ENCODE measurements around the gene UBASH3B.

UBASH3B gene

DNA sequence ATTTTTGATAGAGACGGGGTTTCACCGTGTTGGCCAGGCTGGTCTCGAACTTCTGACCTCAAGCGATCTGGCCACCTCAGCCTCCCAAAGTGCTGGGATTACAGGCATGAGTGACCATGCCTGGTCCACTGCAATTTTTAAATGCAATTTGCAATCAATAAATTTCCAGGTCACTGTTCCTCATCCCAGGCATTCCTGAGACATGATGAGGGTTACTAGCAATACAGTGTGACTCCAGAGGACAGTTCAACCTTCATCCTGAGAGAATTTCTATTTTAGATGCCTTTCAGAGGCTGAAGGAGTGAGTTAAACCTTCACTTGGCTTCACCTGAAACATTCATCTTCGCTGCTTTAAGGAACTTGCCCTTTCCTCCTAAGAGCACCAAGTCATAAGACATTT, 9.7 kb upstream of the UBASH3B start:
- Histone ChIP-seq H3K36me3 (no peaks in the 10 kb centered on the region), H3K4me1 (no peaks in the 10 kb centered on the region), H3K4me3 (ENCODE audit: low read depth, low read length) (no peak overlapping the region), H3K27me3 (no peaks in the 10 kb centered on the region), H3K9me3 (no peaks in the 10 kb centered on the region)
- TF ChIP-seq, protein P1, sequence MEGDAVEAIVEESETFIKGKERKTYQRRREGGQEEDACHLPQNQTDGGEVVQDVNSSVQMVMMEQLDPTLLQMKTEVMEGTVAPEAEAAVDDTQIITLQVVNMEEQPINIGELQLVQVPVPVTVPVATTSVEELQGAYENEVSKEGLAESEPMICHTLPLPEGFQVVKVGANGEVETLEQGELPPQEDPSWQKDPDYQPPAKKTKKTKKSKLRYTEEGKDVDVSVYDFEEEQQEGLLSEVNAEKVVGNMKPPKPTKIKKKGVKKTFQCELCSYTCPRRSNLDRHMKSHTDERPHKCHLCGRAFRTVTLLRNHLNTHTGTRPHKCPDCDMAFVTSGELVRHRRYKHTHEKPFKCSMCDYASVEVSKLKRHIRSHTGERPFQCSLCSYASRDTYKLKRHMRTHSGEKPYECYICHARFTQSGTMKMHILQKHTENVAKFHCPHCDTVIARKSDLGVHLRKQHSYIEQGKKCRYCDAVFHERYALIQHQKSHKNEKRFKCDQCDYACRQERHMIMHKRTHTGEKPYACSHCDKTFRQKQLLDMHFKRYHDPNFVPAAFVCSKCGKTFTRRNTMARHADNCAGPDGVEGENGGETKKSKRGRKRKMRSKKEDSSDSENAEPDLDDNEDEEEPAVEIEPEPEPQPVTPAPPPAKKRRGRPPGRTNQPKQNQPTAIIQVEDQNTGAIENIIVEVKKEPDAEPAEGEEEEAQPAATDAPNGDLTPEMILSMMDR (IDR thresholded peaks at IDR 0.05; ENCODE audit: low read depth, low read length): no peak
- DNase-seq: no peak

DNA sequence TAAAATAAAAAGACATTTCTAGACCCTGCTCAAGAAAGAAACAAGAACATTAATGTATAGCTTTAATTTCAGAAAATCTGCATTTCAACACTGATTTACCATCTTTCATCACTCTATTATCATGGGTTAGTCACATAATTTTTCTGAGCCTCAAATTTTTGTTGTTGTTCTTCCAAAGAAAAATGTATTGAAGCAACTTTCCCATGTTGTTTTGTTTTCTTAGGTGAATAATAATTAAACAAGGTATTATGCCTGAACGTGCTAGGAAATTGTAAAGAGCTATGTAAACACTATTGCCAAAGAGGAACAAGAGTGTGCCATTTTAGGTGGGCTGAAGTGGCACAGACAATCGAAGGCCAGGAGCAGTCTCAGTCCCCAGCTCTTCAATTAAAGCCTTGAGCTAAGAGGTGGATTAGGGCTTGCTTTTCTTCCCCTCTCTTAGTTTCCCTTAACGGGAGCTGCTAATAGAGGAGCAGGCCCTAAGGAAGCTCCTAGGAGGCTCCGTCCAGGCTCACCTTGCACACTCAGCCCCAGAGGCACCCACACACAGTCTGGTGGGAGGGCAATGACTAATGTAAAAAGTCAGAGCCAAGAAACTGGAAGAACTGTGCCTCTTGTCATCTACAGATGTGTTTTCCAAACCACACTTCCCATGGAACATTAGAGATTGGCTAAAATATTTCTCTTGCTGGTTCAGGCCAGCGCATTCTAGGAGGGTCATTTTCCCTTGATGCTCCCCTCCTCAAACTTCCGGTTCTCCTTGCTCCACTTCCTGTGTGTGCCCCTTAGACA, 8.8 kb upstream of the UBASH3B start:
- Histone ChIP-seq H3K4me3 (ENCODE audit: low read depth, low read length) (no peak overlapping the region), H3K27me3 (no peaks in the 10 kb centered on the region), H3K4me1 (no peaks in the 10 kb centered on the region), H3K9me3 (no peaks in the 10 kb centered on the region), H3K36me3 (no peaks in the 10 kb centered on the region)
- TF ChIP-seq, protein P1 (IDR thresholded peaks at IDR 0.05; ENCODE audit: low read depth, low read length): no peak
- DNase-seq: no peak

- H3K9me3 ChIP-seq: no peaks in the 10 kb centered on the region
- no peak for DNase-seq
- TF ChIP-seq, protein P1 (IDR thresholded peaks at IDR 0.05; ENCODE audit: low read depth, low read length): no peak
- H3K27me3 ChIP-seq: 0 out of 2 replicates have a peak, but pooled peaks cover 5% of the 10 kb centered on the region
- no peak overlapping the region for H3K4me3 ChIP-seq (ENCODE audit: low read depth, low read length)
- H3K36me3 ChIP-seq: no peaks in the 10 kb centered on the region
- no peaks in the 10 kb centered on the region for H3K4me1 ChIP-seq
These were observed 7.7 kb upstream of the UBASH3B start for GRCh38 chr11:122647736-122648275.

GRCh38 chr11:122649116-122649515, 6.4 kb upstream of the UBASH3B start:
- Histone ChIP-seq H3K4me3 (ENCODE audit: low read depth, low read length) (no peak overlapping the region), H3K4me1 (no peaks in the 10 kb centered on the region), H3K9me3 (no peaks in the 10 kb centered on the region), H3K27me3 (peaks cover 12% of the 10 kb centered on the region), H3K36me3 (no peaks in the 10 kb centered on the region)
- no peak for DNase-seq
- TF ChIP-seq, protein P1 (IDR thresholded peaks at IDR 0.05; ENCODE audit: low read depth, low read length): no peak

GRCh38 chr11:122650619-122651018, 4.9 kb upstream of the UBASH3B start:
- H3K27me3 ChIP-seq: peaks cover 27% of the 10 kb centered on the region
- TF ChIP-seq, protein P1 (IDR thresholded peaks at IDR 0.05; ENCODE audit: low read depth, low read length): no peak

DNA sequence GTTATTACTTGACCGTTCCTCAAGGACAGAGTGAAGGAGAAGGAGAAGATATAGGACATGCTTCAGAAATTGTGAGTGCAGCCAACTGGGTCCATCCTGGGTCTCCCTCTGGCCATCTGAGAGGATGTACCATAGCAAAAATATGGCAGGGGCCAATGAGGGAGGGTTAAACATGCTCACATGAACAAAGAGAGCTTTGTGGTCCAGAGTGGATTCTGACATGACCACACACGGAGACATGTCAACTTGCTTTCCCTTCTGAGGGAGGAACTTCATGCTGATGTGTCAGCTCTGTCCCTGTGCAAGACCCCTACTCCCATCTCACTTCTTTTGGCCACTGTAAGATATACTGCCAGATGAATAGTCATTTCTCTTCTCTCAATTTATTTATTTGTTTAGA, 3.0 kb upstream of the UBASH3B start:
- no peak overlapping the region for H3K4me3 ChIP-seq (ENCODE audit: low read depth, low read length)

More at GRCh38 chr11:122650619-122651018, 4.9 kb upstream of the UBASH3B start:
- Histone ChIP-seq H3K9me3 (no peaks in the 10 kb centered on the region), H3K4me3 (ENCODE audit: low read depth, low read length) (no peak overlapping the region), H3K36me3 (no peaks in the 10 kb centered on the region), H3K4me1 (no peaks in the 10 kb centered on the region)
- no peak for DNase-seq

More for the DNA sequence above, 3.0 kb upstream of the UBASH3B start:
- Histone ChIP-seq H3K9me3 (no peaks in the 10 kb centered on the region), H3K36me3 (no peaks in the 10 kb centered on the region), H3K4me1 (no peaks in the 10 kb centered on the region), H3K27me3 (peaks cover 45% of the 10 kb centered on the region)
- TF ChIP-seq, protein P1 (IDR thresholded peaks at IDR 0.05; ENCODE audit: low read depth, low read length): no peak
- DNase-seq: no peak

Measured in BE2C (cell line).